ENCODE measurements around the gene GLB1L3.
A peak's percentile ranks its signal among the peaks of the same experiment; 100 is the strongest.

The GLB1L3 gene

GRCh38 chr11:134275534-134276395 is at the start of gene GLB1L3:
Gene GLB1L3, plus strand, starts transcription at chr11:134276379. Its CDS starts 362 bp downstream, at chr11:134276741.
- peak; percentile 56 to 71 (median 64) for DNase-seq (ENCODE audit: low read depth in 4 of 4, low spot score in 1 of 4)

GRCh38 chr11:134226806-134227325 is 49.3 kb upstream of the GLB1L3 start:
- no peak for DNase-seq (ENCODE audit: low read depth in 4 of 4, low spot score in 1 of 4)

GRCh38 chr11:134228625-134229024 is 47.6 kb upstream of the GLB1L3 start:
- DNase-seq (ENCODE audit: low read depth in 4 of 4, low spot score in 1 of 4): no peak

GRCh38 chr11:134229126-134229790 is 46.9 kb upstream of the GLB1L3 start:
- DNase-seq (ENCODE audit: low read depth in 4 of 4, low spot score in 1 of 4): no peak

GRCh38 chr11:134230339-134230738 is 45.8 kb upstream of the GLB1L3 start:
- DNase-seq (ENCODE audit: low read depth in 4 of 4, low spot score in 1 of 4): no peak

GRCh38 chr11:134231958-134232659 is 44.1 kb upstream of the GLB1L3 start:
- no peak for DNase-seq (ENCODE audit: low read depth in 4 of 4, low spot score in 1 of 4)

- no peak for DNase-seq (ENCODE audit: low read depth in 4 of 4, low spot score in 1 of 4)
Observed at GRCh38 chr11:134233729-134234179, 42.4 kb upstream of the GLB1L3 start.

- DNase-seq (ENCODE audit: low read depth in 4 of 4, low spot score in 1 of 4): no peak
Observed at GRCh38 chr11:134235399-134235798, 40.8 kb upstream of the GLB1L3 start.

- DNase-seq (ENCODE audit: low read depth in 4 of 4, low spot score in 1 of 4): no peak
Observed at GRCh38 chr11:134236834-134237556, 39.2 kb upstream of the GLB1L3 start.

GRCh38 chr11:134237557-134237922 is 38.6 kb upstream of the GLB1L3 start:
- DNase-seq (ENCODE audit: low read depth in 4 of 4, low spot score in 1 of 4): no peak

GRCh38 chr11:134238956-134239355 is 37.2 kb upstream of the GLB1L3 start:
- no peak for DNase-seq (ENCODE audit: low read depth in 4 of 4, low spot score in 1 of 4)

- DNase-seq (ENCODE audit: low read depth in 4 of 4, low spot score in 1 of 4): no peak
Observed at GRCh38 chr11:134240592-134240991, 35.6 kb upstream of the GLB1L3 start.

GRCh38 chr11:134242376-134242775 is 33.8 kb upstream of the GLB1L3 start:
- no peak for DNase-seq (ENCODE audit: low read depth in 4 of 4, low spot score in 1 of 4)

GRCh38 chr11:134243913-134244312 is 32.3 kb upstream of the GLB1L3 start:
- no peak for DNase-seq (ENCODE audit: low read depth in 4 of 4, low spot score in 1 of 4)

- no peak for DNase-seq (ENCODE audit: low read depth in 4 of 4, low spot score in 1 of 4)
Observed at GRCh38 chr11:134244593-134244992, 31.6 kb upstream of the GLB1L3 start.

- DNase-seq (ENCODE audit: low read depth in 4 of 4, low spot score in 1 of 4): no peak
Observed at GRCh38 chr11:134245434-134245833, 30.7 kb upstream of the GLB1L3 start.

- no peak for DNase-seq (ENCODE audit: low read depth in 4 of 4, low spot score in 1 of 4)
Observed at GRCh38 chr11:134246100-134246499, 30.1 kb upstream of the GLB1L3 start.

GRCh38 chr11:134246678-134247077 is 29.5 kb upstream of the GLB1L3 start:
- no peak for DNase-seq (ENCODE audit: low read depth in 4 of 4, low spot score in 1 of 4)

- DNase-seq (ENCODE audit: low read depth in 4 of 4, low spot score in 1 of 4): no peak
Observed at GRCh38 chr11:134248910-134249480, 27.2 kb upstream of the GLB1L3 start.

- no peak for DNase-seq (ENCODE audit: low read depth in 4 of 4, low spot score in 1 of 4)
Observed at GRCh38 chr11:134250246-134250645, 25.9 kb upstream of the GLB1L3 start.

- DNase-seq (ENCODE audit: low read depth in 4 of 4, low spot score in 1 of 4): no peak
Observed at GRCh38 chr11:134250675-134251074, 25.5 kb upstream of the GLB1L3 start.
